ENCODE data around the gene EP400.
"Not testable (repeated sequence)": the region's sequence is repeated elsewhere in the genome, so short reads cannot be mapped to it uniquely, and the experiment has no call there.

Gene EP400

GRCh38 chr12:132071830-132072384 is 122.2 kb downstream of the EP400 start:
- no peak for DNase-seq

- no peak for DNase-seq
Measured at GRCh38 chr12:132074216-132074615, 124.5 kb downstream of the EP400 start.

GRCh38 chr12:132075026-132075713 is 125.4 kb downstream of the EP400 start:
- DNase-seq, result no peak

DNA sequence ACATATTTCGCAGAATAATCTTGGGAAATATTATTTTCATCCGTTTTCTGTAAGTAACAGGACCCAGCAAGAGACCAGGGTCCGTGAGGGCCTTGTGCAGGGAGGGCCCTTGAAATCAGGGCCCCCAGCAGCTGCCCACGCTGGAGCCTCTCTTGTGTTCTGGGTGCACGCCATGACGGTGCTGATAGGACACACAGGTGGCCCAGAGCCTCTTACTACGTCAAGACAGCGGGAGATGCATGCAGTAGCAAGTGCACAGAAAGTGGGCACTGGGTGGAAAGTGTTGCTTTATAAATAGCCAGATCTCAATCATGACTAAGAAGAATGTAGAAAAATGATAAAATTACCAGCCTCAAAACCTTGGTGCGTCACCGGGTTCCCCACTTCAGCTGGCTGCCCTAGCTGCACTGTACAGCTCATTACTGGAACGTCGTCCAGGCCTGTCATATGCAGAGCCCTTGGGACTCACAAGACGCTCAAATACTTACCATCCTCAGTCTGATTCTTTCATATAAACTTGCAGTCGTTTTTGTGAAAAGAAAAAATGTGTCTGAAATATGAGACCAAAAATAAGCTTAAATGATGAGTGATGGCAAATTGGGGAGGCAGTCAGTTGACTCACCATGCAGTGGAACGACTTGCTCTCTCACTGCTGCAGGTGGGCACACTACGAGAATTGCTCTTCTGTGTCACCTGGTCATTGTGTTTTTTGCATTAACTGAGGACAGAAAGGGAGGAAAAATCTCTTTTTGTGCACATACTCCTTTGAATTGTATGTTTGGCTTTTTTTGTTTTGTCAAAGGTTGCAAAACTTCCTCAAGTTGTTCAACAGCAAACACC is 126.2 kb downstream of the EP400 start:
- no peak for DNase-seq

- no peak for DNase-seq
Measured at GRCh38 chr12:132076711-132077110, 127.0 kb downstream of the EP400 start.

DNA sequence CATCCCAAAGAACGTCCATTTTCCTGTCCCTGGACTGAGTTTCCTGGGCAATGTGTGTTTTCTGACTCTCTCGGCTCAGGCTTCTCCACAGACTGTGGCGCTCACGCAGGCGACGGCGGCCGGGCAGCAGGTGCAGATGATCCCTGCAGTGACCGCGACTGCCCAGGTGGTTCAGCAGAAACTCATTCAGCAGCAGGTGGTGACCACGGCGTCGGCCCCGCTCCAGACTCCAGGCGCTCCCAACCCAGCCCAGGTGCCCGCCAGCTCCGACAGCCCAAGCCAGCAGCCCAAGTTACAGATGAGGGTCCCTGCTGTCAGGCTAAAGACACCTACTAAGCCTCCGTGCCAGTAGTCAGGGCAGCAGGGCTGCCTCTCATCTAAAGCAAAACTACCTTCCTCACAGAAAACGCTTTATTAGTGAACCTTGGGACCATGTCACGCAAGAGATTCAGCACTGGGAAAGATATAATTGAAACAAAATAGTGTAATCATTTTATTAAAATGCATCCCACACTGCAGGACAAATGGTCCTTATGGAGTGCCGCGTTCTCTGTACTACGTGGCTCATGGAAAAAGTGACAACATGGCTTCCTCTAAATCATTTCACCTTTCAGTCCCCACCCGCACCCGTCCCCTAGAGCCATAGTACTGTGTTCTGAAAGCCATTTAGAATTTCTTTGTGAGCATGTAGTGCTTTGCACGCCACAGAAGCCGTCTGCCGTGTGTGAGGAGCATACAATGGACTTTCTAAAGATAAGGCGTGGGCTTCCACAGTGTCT is 127.8 kb downstream of the EP400 start:
- no peak for DNase-seq

DNA sequence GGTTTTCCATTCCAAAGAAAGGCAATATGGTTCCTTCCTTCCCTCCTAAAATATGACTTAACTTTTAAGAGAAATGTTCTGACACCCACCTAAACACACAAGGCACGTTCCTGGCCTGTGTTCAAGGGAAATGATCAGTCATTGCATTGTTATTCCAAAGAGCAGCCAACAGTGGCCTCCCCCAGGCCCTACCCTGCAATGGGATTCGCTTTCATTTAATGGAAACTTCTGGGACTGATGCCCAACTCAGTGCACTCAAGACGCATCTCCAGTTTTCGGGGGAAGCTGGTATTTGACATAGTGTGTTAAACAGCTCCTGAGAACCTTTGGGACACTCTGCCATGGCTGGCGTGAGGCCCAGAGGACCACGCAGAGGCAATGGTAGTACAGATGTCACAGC is 128.4 kb downstream of the EP400 start:
- DNase-seq, result no peak

- DNase-seq, result no peak
Measured at GRCh38 chr12:132079200-132079599, 129.5 kb downstream of the EP400 start.

DNA sequence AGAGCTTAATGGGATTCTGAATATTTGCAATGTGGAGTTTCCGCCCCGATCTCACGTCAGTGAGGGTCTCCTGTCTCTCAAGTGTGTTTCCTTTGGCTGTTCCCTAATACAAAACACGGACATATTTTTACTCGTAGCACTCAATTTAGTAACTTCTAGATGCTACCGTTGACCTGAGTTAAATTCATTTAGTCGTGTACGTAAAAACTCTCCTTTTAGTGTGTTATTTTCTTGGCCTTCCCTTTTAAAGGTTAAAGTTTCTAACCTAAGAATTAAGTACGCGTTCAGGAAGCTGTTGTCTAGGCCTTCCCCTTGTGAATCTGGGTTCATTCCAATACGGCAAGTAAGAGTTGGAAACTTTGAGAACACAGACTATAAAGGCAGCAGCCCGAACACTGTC is 130.0 kb downstream of the EP400 start:
- DNase-seq, result no peak

DNA sequence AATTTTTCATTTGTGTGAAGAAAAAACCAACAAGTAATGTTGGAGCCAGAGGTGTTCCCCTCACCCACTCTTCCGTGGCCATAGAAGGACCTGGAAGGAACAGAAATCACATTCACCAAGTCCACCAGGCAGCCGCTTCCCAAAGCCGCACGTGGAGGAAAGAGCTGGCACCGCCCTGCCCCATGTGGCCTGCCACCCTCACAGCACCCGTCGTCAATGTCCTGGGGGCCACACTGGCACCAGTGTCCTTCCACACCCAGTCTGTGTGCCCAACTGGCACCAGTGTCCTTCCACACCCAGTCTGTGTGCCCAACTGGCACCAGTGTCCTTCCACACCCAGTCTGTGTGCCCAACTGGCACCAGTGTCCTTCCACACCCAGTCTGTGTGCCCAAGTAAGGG is 130.8 kb downstream of the EP400 start:
- not testable (repeated sequence) for DNase-seq

DNA sequence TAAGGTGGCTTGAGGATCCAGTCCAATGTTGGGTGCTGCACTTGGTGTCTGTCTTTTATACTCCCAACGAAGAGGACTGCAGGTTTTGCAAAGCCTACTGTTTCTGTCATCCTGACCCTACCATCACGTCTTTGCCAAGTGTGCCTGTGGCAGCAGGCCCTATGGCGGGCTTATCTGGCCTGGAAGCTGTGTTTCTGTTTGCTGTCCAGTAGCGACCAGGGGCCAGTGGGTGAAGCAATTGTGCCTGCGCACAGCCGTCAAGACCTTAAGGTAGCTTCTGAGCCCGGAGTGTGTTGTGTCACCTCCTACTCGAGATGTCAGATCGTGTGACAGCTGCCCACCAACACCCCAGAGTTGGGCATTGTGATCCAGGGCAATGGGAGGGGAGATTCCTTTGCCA is 131.7 kb downstream of the EP400 start:
- DNase-seq, result no peak

DNA sequence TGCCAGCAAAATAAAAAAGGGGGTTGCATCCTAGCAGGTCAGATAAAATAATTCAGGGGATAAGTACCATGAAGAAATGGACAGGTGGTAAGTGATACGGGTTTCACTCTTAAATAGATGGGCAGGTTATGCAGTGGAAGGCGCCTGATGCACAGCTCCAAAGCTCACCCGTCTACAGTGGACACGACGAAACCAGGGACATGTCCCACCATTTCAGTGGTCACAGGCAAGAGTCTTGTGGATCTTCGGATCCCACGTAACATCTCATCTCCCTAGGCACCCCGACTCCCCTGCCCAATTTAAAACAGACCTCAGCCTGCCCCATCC is 133.8 kb downstream of the EP400 start:
- no peak for DNase-seq

GRCh38 chr12:132083941-132084620 is 134.3 kb downstream of the EP400 start:
- DNase-seq, result peak; percentile 91

DNA sequence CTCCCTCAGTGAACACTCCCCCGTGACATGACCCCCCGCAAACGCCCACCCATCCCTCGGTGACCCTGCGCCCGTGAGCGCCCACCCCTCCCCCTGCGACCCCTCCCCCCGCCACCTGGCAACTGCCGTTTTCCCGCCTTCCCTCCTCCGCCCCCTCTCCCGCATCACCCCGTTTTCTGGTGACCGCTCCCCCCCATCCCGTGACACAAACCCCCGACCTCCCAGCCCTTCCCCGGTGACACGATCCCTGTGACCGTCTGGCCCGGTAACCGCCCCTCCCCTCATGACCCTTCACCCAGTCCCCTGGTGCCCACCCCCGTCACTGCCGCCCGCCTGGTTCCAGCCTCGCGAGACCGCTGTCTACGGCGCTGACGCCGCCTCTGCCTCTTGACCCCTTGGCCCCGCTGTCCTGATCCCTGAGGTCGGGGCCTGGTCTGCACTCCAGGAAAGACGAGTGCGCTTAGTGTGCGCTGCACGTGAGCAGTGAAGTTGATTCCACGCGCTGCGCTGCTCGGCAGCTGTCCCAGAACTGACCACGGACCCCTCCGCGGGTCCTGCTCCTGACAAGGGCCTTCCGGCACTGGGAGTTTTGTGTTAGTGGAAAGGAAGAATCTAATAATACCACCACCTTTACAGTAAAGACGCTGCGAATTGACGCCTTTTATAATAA is 135.0 kb downstream of the EP400 start:
- DNase-seq, result peak; percentile 56

- DNase-seq, result peak; percentile 21
Measured at GRCh38 chr12:132085291-132085635, 135.5 kb downstream of the EP400 start.

GRCh38 chr12:132089407-132089910 is 139.7 kb downstream of the EP400 start:
- no peak for DNase-seq

DNA sequence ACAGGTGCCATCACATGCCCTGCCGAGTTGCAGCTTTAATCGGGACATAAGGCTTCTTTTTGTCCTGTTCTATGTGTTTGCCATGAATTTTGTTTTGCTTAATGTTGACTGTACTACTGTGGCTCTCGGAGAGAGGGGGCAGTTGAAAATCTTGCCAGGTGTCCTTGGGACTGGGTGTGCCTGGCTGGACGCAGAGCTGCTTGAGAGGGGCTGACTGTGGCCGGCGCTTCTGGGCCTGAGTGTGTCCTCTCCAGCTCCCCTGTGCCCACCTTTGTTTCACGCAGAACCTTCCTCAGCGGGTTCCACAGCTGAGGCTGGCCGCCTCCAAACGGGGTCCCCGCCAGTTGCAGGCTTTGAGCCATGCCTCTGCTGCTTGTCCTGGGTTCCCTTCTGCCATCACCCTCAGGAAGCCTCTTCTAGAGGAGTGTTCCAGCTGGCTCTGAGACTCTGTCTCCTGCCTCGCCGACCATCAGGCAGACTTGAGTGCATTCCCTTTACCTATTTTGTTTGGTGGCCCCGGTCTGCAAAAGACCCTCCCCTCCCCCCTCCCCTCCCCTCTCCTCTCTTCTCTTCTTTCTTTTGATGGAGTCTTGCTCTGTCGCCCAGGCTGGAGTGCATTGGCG is 144.6 kb downstream of the EP400 start:
- no peak for DNase-seq

DNA sequence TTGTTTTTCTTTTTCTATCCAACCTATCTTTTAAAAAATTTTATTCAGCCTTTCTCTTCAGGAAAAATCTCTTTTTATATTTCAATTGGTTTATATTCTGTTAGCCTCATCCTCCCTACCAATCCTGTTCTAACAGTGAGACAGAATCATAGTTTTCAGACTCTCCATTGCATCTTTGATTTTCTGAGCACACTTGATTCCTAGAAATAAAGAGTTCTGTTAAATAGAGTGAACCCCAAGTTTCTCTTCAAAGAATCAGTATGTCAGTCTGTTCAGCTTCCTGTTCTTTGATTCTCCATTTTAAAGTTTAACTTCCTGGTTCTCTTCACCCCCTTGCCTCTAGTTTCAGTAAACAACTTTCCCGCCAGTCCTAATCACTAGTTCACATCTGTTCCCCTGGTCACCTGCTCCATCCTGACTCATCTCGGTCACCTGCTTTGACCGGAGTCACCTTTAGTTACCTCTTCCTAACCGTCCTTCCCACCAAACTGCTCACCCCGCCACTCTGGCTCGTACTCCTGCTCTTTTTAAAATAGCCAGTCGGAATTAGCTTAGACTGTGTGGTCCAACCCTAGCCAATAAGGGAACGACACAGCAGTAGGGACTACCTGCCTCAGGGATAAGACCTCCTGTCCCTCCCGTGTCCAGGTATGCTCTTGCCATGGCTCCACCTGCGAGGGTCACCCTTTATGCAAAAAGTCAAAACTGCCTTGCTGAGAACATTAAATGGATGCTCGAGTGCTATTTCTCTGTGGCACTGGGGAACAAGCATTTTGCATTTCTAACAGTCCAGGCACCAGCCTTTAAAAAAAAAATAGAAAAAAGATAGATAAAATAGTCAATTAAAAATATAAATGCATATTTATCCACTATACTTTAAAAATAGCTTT is 146.0 kb downstream of the EP400 start:
- DNase-seq, result no peak

DNA sequence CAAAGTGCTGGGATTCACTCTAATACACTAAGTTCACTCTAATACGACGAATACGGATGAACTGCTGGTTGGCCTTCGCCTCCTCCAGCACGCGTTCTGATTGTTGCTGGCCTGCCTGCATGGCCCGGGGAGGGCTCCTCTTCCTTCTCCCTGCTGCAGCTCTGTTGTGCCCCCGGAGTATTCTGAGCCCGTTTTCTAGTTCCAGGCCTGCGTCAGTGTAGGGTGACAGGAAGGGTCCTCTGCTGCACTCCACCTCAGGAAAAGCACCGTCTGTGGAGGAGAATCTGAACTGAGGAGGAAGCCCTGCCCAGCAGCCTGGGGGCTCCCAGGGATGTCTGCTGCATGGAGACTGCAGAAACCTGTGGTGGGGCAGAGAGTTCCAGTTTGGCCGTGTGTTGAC is 150.0 kb downstream of the EP400 start:
- DNase-seq, result no peak

DNA sequence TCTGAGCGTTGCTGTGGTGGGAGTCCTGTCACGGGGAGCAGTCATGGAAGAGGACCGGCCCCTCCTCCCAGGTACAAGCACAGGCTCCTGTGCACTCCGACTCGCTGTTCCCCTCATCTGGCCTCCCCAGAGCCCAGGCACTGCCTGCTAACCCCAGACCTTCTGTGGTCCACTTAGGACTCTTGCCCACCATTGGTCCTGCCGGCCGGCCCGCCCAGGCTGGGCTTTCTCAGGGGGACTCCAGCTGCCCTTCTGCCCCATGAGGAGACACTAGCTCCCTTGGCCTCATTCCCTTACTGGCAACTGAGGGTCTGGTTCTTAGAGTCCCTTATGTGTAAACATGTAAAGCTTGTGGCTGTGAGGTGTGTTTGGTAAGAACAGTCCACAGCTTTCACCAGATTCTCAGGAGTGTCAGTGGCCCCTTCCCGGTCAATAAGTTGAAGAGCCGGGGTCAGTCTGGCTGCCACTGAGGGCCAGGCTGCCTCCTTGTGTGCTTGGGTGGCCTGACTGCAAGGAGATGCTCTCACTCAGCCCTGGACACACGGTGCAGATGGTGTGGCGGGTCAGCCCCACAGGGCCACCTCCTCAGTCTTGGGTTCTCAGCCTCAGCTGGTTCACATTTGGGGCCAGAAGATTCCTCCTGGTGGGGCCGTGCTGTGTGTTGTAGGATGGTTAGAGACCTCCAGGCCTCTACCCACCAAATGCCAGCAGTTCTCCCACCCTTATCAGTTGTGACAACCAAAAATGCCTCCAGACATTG is 150.7 kb downstream of the EP400 start:
- DNase-seq, result no peak

Data from activated naive CD4-positive, alpha-beta T cell treated with Interleukin-2 at 50 U/mL for 16 hours (primary cell).